Breast epithelium (tissue), 3 donors: ENCODE data around the gene SPATA6L.

Source experiments
- POLR2A ChIP-seq: fragments of 450-650 bp; IDR thresholded peaks from one replicate; pipeline ENCODE4 v1.6.1; 2016; ENCODE audit warnings: antibody characterized with exemption, mild to moderate bottlenecking, moderate library complexity
- POLR2AphosphoS5 ChIP-seq, 3 donors: sonication (generic); formaldehyde crosslinking; IDR thresholded peaks; one replicate each; pipeline ENCODE4 v1.6.1; 2017; ENCODE audit warnings: antibody characterized with exemption in 3 of 3
- TF ChIP-seq, protein P1 (sequence below), 3 donors: fragments of 450-650 bp; IDR thresholded peaks; one replicate each; pipeline ENCODE4 v1.5.1; 2016 to 2017; ENCODE audit warnings: antibody characterized with exemption in 3 of 3, mild to moderate bottlenecking in 3 of 3, moderate library complexity in 3 of 3

DNA sequence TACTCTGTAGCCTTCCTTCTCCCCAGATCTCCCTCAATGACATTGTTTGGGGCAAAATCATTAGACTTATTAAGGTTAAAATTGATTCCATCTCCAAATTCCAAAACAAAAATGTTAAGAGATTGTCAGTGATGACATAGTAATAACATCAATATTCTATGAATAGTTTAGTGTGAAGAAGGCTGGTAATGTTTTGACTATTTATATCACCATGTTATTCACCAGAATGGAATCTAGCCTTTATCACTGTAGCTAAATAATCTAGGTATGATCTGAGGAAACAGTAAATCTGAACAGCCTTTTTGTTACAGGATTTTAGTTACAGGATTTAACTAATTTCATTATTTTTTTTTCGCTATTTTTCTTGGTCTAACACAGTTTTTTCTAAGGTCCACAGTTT is 5.1 kb downstream of the SPATA6L start:
- TF ChIP-seq, protein P1, sequence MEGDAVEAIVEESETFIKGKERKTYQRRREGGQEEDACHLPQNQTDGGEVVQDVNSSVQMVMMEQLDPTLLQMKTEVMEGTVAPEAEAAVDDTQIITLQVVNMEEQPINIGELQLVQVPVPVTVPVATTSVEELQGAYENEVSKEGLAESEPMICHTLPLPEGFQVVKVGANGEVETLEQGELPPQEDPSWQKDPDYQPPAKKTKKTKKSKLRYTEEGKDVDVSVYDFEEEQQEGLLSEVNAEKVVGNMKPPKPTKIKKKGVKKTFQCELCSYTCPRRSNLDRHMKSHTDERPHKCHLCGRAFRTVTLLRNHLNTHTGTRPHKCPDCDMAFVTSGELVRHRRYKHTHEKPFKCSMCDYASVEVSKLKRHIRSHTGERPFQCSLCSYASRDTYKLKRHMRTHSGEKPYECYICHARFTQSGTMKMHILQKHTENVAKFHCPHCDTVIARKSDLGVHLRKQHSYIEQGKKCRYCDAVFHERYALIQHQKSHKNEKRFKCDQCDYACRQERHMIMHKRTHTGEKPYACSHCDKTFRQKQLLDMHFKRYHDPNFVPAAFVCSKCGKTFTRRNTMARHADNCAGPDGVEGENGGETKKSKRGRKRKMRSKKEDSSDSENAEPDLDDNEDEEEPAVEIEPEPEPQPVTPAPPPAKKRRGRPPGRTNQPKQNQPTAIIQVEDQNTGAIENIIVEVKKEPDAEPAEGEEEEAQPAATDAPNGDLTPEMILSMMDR (IDR thresholded peaks at IDR 0.05): no peak
- TF ChIP-seq POLR2A (no peak), POLR2AphosphoS5 (IDR thresholded peaks at IDR 0.05) (no peak)
